Measurements from ENCODE around the gene RBM8A.

RBM8A gene

DNA sequence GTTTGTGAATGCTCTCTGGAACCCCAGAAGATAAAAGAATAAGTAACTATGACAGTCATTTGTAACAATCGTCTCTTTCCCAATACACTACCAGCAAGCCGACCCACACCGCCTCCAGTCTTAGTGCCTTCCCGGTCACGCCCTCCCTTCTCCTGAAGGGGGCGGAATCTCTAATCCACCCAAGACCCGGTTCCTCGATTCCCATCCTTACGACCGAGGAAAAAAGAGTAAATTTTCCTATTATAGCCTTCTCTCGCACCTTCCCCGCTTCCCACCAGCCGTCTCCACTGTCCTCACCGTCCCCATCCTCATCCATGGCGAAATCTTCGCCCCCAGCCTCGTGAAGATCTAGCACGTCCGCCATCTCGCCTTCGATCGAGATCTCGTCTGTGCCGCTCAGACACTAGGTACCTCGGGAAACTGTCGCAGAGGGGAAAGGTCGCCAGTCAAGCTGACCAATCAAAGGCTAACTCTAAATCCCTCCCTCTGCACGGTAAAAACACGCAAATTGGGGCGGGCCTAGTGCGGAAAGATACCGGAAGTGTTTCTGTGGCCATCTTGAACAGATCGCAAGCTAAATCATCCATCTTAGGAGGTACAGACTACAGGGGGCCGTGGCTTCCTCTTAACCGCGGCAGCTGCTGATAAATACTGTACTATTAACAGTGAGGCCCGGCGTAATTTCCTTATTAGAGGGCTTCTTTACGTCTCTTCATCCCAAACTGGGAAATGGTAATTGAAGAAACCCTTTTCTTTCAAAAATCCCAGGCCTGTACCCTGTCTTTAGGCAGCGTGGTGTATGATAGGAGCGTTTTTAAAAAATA, at the start of gene RBM8A:
Gene RBM8A, minus strand, starts transcription at position 422 of the 824 bp plus-strand sequence. Its CDS starts 58 bp downstream, at position 364.
- DNase-seq, result peak; percentile 91 to 95

DNA sequence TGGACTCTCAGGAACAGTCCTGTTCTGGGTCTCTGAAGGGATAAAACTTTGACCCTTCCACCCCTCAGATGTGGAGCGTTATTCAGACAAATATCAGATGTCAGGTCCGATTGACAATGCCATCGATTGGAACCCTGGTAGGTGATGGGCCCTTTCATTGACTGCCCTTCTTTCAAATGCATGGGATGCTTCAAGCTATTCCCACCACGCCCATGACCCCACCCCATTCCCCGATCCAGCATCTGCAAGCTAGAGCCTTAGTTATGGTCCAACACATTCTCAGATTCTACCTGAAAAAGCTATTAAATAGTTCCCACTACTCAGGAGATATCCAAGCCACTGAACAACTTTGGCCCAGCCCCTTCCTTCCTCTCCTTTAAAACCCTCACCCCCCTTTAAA, 49.7 kb upstream of the RBM8A start:
- no peak for DNase-seq

DNA sequence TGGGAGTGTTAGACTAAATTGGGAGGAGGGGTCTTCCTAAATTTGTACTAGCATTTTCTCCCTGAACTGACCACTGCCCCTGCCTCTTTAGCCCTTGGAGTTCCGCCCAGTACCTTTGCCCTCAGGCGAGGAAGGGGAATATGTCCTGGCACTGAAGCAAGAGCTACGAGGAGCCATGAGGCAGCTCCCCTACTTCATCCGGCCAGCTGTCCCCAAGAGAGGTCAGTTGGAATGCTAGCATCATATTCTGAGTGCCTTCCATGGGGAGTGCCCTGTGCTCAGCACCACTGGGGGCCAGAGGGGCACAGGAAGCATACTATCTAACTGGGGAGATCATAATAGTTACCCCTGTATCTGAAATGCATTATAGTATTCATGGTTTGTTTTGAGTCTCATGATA, 47.9 kb upstream of the RBM8A start:
- DNase-seq, result peak in 1 of 2 experiments; percentile 1

DNA sequence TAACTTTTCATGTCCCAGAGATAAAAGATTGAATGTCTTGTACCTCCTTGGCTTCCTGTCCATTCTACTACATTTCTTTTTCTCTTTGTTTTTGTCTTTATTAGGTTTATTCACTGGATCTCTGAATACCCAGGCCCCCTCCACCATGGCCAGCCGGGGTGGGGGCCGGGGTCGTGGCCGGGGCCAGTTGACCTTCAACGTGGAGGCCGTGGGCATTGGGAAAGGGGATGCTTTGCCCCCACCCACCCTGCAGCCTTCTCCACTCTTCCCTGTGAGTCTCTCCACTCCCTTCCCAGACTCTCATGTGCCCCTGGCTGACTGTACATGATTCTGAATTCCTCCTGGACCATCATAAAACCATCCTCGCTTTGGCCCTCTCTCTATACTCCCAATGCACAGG, 47.4 kb upstream of the RBM8A start:
- peak in 1 of 2 experiments; percentile 1 for DNase-seq

DNA sequence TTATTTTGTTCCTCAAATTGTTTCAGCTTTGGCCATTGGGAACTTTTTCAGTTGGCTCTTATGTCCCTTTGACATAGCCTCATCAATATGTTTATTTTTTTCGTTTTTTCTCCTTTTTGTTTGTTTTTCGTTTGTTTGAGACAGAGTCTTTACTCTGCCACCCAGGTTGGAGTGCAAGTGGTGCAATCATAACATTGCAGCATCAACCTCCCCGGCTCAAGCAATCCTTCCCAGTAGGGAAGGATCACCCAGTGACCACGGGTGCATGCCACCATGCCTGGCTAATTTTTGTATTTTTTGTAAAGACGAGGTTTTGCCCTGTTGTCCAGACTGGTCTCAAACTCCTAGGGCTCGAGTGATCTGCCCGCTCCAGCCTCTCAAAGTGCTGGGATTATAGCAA, 45.3 kb upstream of the RBM8A start:
- DNase-seq, result no peak

DNA sequence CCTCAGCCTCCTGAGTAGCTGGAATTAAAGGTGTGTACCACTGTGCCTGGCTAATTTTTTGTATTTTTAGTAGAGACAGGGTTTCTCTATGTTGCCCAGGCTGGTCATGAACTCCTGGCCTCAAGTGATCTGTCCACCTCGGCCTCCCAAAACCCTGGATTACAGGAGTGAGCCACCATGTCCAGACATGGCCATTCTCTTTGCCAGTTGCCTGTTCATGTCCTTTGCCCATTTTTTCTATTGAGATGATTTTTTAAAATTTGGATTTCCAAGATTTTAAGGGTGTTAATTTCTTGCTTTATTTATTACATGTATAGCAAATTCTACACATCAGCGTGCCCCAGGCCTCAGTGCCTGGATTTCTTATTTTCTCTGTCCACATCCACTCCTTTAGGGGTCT, 40.0 kb upstream of the RBM8A start:
- DNase-seq, result no peak

DNA sequence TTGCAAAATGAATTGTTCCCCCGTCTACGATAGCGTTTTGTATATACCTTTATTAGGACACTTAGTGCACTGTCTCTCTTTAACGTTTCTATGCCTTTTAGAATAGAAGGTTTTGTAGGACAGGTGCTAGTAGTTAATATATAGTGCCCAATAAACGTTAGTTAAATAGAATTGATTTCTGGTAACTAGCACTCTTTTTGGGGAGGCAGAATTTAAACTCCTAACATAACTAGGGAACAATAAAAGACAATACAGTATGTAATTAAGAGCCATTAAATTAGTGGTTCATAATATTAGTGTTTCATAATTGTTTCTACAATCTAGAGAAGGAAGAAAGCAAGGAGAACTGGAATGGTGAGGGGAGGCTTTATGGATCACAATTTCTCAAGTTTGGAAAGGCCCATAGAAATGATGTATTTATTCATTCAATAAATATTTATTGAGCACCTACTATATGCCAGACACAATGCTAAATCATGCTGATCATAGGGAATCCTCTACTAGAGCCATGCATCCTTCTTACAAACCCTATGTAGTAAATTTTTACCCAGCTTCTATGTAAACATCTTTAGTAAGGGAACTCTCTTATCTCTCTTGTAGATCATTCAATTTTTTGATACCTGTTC, 37.9 kb upstream of the RBM8A start:
- DNase-seq, result no peak

DNA sequence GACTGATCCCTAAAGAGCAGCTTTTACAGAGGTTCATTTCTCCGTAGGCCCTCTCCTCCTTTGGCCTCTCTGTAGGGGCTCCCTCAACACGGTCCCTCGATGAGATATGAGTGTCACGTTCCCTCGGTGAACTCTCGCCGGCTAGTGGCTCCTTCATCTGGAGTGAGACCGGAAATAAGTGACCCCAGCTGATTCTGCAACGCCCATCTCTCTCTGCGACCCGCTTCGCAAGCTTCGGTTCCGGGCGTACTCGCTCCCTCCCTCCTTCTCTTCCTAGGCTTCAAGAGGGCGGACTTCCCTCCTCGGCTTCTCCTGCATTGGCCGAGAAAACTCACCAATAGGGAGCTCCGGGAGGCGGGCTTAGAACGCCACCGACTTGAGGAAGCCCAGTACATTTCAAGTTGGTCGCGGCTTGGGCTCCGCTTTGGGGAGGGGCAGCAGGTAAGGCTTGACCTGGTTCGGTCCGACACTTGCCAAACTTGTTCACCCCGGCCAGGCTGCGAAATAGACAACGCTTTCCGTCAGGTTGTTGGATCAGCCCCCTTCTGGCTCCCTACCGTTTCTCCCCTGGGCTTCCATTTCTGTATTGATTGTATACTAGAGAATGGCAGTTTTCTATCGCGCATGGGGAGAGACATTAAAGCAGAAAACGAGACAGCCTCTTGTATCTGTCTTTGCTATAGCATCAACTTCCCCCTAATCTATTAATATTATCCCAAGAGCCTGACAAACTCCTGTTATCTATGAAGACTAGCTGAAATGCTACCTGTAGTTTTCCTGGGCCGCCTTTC, 37.2 kb upstream of the RBM8A start, which contains the start of the genes ANKRD34A and POLR3GL:
Gene ANKRD34A, minus strand, starts transcription at position 248 of the 791 bp plus-strand sequence. CDS start 2,816 bp downstream, outside the sequence.
Gene POLR3GL, plus strand, starts transcription at position 363 of the 791 bp plus-strand sequence. CDS start 10,176 bp downstream, outside the sequence.
- peak; percentile 90 to 94 for DNase-seq

DNA sequence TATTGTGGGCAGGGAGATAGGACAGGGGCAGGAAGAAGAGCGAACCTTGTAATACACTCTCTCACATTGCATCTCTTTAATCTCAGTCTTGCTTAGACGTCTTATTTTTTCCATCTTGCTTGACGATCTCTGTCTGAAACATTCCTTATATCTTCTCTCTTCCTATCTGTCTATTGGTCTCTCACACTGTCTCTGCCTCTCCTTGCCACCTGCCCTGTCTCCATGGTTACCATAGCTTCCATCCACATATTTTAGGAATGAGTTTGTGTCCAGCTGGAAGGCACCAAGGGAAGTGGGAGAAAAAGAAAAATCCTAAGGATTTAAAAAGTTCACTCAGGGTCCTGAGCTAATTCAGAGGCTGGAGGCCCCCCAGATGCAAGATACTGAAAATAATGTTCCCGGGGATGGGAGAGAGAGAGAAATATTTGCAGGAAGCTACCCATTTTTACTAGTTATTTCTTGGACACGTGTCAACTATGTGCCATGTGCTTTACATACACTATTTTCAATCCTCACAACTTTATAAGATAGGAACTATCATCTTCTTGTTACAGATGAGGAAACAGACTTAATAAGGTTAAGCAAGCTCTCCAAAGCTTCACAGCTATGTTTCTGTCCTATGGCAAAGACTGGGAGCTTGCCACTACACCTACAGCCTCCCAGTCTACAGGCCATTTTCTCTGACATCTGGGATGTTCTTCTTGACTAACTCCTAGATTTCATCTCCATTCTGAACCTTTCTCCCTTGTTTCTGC, 36.2 kb upstream of the RBM8A start:
- DNase-seq, result no peak

DNA sequence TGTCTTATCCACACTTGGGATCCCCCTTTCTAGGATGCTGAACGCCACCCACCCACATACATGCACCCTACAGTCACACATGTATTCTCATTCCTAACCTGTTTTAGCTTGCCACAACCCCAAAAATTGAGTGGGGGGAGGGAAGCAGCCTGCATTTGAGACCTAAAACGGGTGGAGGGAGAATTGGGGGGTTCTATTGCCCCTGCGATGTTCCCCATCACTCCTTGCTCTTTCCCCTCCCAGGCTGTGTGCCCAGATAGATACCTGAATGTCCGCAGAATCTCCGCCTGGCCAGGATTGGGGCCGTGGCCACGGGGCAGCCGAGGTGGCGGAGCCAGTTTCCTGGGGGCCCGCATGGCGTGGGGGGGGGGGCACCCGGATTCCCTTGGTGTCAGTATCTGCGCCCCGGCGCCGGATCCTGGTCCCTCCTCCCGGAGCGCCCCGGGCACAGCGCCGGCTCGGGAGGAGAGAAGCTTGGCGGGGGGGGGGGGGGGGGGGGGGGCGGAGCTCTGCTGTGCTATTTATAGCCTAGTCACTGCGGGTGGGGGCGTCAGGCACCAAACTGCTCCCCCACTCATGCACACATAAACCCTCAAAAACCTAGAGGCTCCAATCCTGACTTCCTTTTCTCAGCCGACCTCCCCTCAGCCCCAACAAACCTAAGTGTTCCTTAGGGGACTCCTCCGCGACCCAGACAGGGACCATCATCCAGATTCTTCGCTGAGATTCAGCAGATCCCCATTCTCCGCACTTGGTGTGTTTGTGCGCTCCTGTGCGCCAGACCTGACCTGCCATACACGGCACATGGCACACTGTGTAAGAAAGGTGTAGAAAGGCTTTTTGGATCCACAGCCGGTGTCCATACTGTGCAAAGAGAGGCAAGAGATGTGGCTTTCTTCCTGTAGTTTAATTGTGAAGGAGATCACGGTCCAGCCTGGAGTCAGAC, 35.1 kb upstream of the RBM8A start:
- DNase-seq, result peak; percentile 46 to 53

DNA sequence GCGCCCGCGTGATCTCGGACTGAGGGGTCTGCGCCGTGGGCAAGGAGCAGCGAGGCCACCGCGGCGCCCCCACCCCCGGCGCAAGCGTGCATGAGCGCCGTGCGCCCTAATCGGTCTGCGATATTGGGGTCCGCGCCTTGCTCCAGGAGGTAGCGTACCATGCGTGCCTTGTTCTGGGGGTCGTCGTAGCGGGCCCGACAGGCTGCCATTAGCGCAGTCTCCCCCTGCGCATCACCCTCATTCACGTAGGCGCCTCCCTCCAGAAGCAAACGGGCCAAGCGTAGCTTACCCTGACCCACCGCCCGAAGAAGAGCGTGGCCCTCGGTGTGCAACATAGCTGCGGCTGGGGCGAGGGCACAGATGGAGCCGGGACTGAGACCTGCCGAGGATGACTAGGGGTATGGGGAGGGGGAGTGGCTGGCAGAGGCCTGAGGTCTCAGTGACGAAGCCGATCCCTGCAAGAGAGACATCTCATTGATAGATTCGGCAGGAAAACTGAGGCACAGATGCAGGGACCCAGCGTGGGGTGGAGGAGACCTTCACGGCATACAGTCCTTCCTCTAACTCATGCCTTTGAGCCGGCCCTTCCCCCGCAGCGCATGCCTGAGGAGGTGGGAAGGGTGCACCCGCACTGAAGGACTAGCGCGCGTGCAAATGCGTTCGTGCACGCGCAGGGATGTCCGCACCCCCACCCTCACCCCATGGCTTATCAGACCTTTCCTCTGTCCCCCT, 34.3 kb upstream of the RBM8A start:
- DNase-seq, result peak; percentile 70 to 75

DNA sequence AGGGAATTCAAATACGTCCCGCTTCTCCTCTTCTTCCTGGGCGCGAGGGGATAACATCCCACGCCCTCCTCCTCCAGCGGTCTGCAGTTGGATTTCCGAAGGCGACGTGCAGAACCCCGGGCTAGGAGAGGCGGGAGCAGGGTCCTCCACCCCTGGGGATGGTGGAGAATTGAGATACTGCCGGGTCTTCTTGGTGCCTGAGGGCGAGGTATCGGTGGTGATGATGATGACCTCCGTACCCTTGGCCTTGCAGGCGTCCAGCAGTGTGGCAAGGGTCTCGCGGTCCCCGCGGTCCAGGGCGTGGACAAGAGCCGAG, 33.8 kb upstream of the RBM8A start:
- DNase-seq, result no peak

DNA sequence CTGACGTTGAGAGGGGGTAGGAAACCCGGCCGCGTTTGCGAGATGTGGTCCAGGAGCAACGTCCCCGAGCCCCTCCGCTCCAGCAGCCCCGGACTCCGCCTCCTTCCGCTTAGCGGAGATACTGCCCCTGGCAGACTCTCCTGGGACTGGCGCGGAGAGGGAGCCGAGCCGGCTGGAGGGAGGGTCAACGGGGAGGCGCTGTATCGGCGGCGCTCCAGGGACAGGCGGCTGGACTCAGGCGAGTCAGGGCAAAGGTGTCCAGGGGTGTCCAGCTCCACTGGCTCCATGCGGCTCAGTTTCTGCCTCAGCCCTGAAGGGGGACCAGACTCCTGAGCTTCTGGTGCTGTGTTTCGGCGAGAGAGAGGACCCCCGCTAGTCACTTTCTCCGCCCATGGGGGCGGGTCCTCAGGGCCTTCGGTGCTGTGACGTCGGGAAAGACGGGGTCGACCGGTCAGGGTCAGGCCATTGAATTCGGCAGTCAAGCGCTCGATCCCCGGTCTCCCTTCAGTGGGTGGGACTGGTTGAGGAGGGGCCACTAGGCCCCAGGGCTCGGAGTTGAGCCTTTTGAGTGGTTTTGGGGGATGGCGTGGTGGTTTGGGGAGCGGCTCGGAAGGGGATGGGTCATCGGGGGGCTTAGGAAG, 33.3 kb upstream of the RBM8A start:
- DNase-seq, result peak; percentile 56 to 65

DNA sequence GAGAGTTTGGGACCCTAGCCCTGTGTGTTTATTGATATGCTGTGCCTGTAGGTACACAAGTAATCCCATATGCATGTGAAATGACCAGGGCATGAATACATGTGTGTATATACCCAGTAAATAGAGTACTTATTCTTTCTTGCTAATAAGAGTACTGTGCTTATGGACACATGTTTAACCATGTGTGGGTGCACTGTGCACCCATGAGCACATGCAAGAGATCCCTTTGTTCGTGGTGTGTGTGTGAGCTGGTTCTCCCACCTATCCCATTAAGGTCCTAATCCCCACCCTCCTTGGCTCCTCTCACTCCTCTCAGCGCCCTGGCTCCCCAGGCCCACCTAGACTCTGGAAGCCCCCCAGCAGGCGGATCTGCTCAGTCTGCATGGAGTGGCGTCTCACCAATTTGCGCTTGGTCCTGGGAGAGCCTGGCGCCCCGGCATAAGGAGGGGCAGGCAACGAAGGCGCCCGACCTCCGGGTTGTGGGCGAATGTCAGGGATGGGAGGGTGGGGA, 32.7 kb upstream of the RBM8A start:
- no peak for DNase-seq

DNA sequence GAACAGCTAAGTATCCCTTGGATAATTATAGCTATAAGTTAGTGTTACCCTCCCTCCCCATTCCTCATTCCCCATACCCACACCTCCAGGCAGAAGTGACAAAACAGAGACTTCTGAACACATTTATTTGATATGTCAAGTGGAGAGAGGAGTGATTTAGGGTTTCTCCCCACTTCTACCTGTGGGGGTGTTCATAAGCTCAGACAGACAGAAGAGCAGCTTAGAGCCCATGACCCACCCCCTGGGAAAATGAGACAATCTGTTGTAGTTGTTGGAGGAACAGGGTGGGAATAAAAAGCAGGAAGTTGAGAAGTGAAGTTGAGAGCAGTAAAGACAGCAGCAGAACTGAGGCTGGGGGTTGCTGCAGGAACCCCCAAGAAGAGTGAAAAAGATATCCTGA, 32.0 kb upstream of the RBM8A start:
- no peak for DNase-seq

DNA sequence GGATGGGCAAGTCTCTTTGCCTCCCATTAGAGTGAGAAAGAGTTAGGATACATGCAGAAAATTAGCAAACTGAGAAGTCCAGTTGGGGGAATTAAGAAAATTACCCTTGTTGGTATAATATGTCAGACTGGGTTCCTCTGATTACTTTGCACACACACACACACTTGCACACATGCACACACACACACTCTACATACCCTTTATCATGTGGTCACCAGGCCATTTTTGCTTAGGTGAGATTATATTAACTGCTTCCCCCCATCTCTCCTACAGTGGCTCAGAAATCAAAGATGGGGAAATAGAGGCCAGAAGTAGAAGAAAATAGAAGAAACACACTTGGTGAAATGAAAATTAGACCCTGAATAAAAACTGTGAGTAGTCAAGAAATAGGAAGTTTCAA, 31.4 kb upstream of the RBM8A start:
- no peak for DNase-seq

DNA sequence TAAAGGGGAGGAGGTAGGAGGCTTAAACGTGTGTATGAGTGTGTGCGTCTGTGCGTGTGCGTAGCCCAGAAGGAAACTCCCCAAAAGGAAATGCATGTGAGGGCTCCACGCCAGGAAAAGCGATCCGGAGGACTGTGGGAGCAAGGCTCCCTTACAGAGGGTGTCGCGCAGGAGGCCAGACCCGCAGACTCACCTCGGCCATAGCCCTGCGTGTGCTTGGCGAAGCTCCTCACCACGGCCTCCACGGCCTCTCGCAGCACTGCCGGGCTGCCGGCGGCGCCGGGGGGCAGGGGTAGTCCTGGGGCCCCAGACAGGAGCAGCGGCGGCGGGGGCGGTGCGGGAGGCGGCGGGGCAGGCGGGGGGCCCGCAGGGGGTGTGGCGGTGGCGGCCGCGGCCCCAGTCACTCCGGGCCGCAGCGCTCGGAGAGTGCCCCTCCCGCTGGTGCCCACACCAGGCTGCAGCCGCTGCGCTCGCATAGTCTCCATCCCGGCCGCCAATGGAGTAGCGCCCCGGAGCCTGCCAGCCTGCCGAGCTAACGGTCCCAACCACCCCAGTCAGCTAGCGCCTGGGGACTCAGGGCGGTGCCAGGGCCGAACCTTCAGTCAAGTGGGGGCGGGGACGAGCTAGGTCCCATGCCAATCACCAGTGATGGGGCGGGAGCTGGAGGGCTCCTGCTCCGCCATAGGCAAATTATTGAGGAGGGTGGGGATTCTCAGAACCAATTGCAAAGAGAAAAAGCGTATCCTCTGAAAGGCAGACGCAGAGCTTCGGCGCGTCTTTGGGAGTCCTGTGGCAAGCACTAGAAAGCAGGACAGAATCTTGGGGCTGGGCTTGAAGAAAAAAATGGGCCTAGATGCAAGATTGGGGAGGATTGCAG, 30.4 kb upstream of the RBM8A start, which contains the start of gene LIX1L:
Gene LIX1L, minus strand, starts transcription at position 575 of the 877 bp plus-strand sequence. Its CDS starts 90 bp downstream, at position 485.
- DNase-seq, result peak; percentile 95 to 97

DNA sequence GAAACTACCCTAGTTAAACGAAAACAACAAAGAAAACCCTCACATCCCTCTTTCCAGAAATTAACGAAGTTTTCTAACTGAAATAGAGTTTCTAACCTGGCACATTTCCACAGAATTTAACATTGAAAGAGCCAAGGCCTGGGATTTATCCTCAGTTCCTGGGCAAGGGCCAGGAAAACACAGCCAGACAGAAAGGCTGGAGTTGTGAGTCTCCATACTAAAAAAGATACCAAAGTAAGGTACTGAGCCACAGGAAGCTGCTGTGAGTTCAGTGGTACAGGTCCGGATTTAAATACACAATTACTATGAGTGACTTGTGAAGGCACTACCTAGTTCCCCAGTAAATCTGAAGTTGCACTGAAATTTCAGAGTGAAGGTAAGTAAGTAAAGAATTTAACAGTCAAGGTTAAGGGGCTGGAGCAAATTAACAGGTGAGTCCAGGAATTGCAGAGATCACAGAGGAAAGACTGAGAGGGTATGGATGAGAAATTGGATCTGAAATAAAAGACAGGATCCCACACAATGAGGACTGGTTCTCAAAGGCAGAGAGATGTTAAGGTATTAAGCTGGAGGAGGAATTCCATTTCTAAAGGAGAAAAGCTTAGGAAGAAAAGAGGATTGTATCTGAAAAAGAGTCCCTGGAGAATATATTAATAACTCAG, 29.6 kb upstream of the RBM8A start:
- no peak for DNase-seq
